B cell (primary cell): ENCODE results near the gene GABRE. TPM values are rescaled to one million over a fixed set of nuclear protein-coding genes. Genes with fewer than 3 reads are reported as not detected.

Experiments
- ATAC-seq: fragments of 200-7000 bp; cut with Tn5 transposase; one replicate; pipeline ENCODE4 v1.10.0; 2021; ENCODE audit warnings: low read depth, mild to moderate bottlenecking, moderate number of reproducible peaks, moderate library complexity
- CTCF ChIA-PET: fragments of 350-600 bp; sonication (Branson Sonifier 250); formaldehyde crosslinking; loops from one replicate; lab custom pipeline; 2021; ENCODE audit warnings: antibody characterized with exemption, inconsistent platforms; lab: Charles Lee
- POLR2A ChIA-PET: fragments of 350-600 bp; sonication (Branson Sonifier 250); formaldehyde crosslinking; loops from one replicate; lab custom pipeline; 2021; ENCODE audit warnings: antibody characterized with exemption; lab: Charles Lee
- DNase-seq: peaks from one replicate; pipeline ENCODE4 v3.0.0; 2013
- H2AFZ ChIP-seq: 2 replicates; pipeline ENCODE4 v1.6.1; 2012; ENCODE audit warnings: mild to moderate bottlenecking, low read depth, low read length; ENCODE audit not compliant: insufficient read depth, poor library complexity, severe bottlenecking
- H3K27ac ChIP-seq, 2 donors: 1 replicate in 1 of 2; 2 replicates in 1 of 2; pipeline ENCODE4 v1.5.1; 2012 to 2013; ENCODE audit warnings: low read length in 2 of 2, mild to moderate bottlenecking in 2 of 2, moderate library complexity in 1 of 2
- H3K27me3 ChIP-seq, 4 experiments: fragments of 200-600 bp in 1 of 4; sonication (generic) in 1 of 4; replicated peaks in 1 of 4; 1 replicate in 2 of 4; 2 replicates in 2 of 4; pipeline versions ENCODE4 v1.6.1 to v1.7.0; 2013 to 2016; ENCODE audit warnings: low read length in 3 of 4, mild to moderate bottlenecking in 2 of 4, mixed read lengths in 1 of 4, moderate library complexity in 1 of 4; ENCODE audit not compliant: insufficient read depth in 4 of 4, control insufficient read depth in 3 of 4; ENCODE audit errors: control extremely low read depth in 1 of 4
- H3K36me3 ChIP-seq, 2 experiments: replicated peaks in 1 of 2; 1 replicate in 1 of 2; 2 replicates in 1 of 2; pipeline versions ENCODE4 v1.6.1 to v1.7.1; 2013; ENCODE audit warnings: low read length in 1 of 2; ENCODE audit not compliant: insufficient read depth in 2 of 2, control insufficient read depth in 1 of 2; ENCODE audit errors: control extremely low read depth in 1 of 2, extremely low read depth in 1 of 2
- H3K4me1 ChIP-seq, 2 donors: fragments of 200-600 bp in 1 of 2; sonication (generic) in 1 of 2; 1 replicate in 1 of 2; 2 replicates in 1 of 2; pipeline versions ENCODE4 v1.5.1 to v1.6.1; 2013 to 2017; ENCODE audit warnings: low read length in 2 of 2; ENCODE audit not compliant: control insufficient read depth in 2 of 2, insufficient read depth in 2 of 2
- H3K4me2 ChIP-seq: replicated peaks from 2 replicates; pipeline ENCODE3; 2012; ENCODE audit warnings: mild to moderate bottlenecking, low read depth, low read length; ENCODE audit not compliant: poor library complexity, severe bottlenecking
- H3K4me3 ChIP-seq, 5 experiments: fragments of 200-600 bp in 1 of 5; sonication (generic) in 1 of 5; 1 replicate in 3 of 5; 2 replicates in 2 of 5; pipeline versions ENCODE4 v1.5.1 to v1.7.0; 2011 to 2016; ENCODE audit warnings: low read length in 4 of 5, mild to moderate bottlenecking in 4 of 5, low read depth in 2 of 5, control low read depth in 1 of 5, moderate library complexity in 1 of 5; ENCODE audit not compliant: insufficient read depth in 1 of 5; ENCODE audit errors: control extremely low read depth in 1 of 5, extremely low read depth in 1 of 5
- H3K79me2 ChIP-seq: fragments of 200-600 bp; sonication (generic); one replicate; pipeline ENCODE4 v1.6.0; 2016; ENCODE audit warnings: low read length; ENCODE audit not compliant: control insufficient read depth, insufficient read depth
- H3K9ac ChIP-seq: fragments of 200-600 bp; sonication (generic); 2 replicates; pipeline ENCODE4 v1.6.1; 2017; ENCODE audit warnings: mild to moderate bottlenecking, low read length, moderate library complexity
- H3K9me3 ChIP-seq, 3 donors: one replicate each; pipeline versions ENCODE4 v1.6.1 to v1.7.1; 2013; ENCODE audit warnings: low read length in 2 of 3; ENCODE audit not compliant: control insufficient read depth in 2 of 3, insufficient read depth in 1 of 3; ENCODE audit errors: control extremely low read depth in 1 of 3
- H4K20me1 ChIP-seq: 2 replicates; pipeline ENCODE4 v1.6.0; 2012; ENCODE audit warnings: mild to moderate bottlenecking, low read length; ENCODE audit not compliant: insufficient read depth, control insufficient read depth, poor library complexity, severe bottlenecking
- H3K27ac Mint-ChIP-seq: one replicate; pipeline ENCODE4 v1.8.0; 2021; ENCODE audit warnings: mixed read lengths
- H3K27me3 Mint-ChIP-seq: one replicate; pipeline ENCODE4 v1.8.0; 2021; ENCODE audit warnings: mixed read lengths
- H3K4me1 Mint-ChIP-seq: one replicate; pipeline ENCODE4 v1.8.0; 2021; ENCODE audit warnings: mixed read lengths
- H3K4me3 Mint-ChIP-seq: one replicate; pipeline ENCODE4 v1.8.0; 2021; ENCODE audit warnings: mixed read lengths
- H3K9me3 Mint-ChIP-seq: one replicate; pipeline ENCODE4 v1.8.0; 2022; ENCODE audit warnings: mixed read lengths; ENCODE audit not compliant: insufficient read depth
- EZH2 ChIP-seq: IDR thresholded peaks from 2 replicates; pipeline ENCODE4 v1.6.1; 2012; ENCODE audit warnings: borderline replicate concordance, low read depth, mild to moderate bottlenecking, moderate library complexity, low read length; ENCODE audit not compliant: insufficient read depth, poor library complexity, severe bottlenecking
- WGBS: methylation state at CpG from one replicate; pipeline ENCODE4 v1.1.5; 2013; ENCODE audit warnings: missing lambda C conversion rate; ENCODE audit not compliant: insufficient coverage; 5-methylcytosine and 5-hydroxymethylcytosine counted together
- intact Hi-C: fragments of 100-400 bp; cut with micrococcal nuclease; formaldehyde crosslinking; loops from one replicate; pipeline ENCODE4 v1.10.0; 2022
- polyA plus RNA-seq: library from polyadenylated mRNA; depleted of rRNA; stranded (reverse); fragments of >200 nt; gene quantifications from 2 replicates; pipeline ENCODE4 v1.2.3, GENCODE V29; 2012
- total RNA-seq, 2 donors: library from RNA; stranded (reverse); fragments of 120-200 nt in 1 of 2; gene quantifications; 1 replicate in 1 of 2; 2 replicates in 1 of 2; pipeline versions ENCODE4 v1.2.3 to v1.2.4, GENCODE V29; 2013 to 2022
- TF ChIP-seq, protein P1 (sequence below): fragments of 200-600 bp; IDR thresholded peaks from one replicate; pipeline ENCODE4 v1.8.0; 2022; ENCODE audit warnings: antibody characterized with exemption, mild to moderate bottlenecking

Gene GABRE
- total and polyA plus RNA-seq, 2 donors (not counting 1 experiment from before 2014, with no cell fraction given): not detected

DNA sequence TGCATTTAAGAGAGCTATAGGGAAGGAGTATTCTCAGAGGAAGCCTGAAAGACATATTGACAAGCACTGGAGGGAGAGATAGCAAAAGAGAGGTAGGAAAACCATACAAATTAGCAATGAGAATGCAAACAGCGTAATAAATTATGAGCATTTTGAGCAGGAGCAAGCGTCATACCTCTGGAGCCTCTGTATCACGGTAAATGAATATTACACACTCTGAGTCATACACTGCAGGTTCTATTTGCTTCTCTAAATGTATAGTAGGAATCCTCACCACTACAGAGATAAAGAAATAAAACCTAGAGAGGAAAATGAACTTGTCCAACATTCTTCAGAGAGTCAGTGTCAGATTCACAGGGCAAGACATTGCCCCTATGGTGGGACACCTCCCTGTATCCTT is 46.4 kb upstream of the GABRE start:
- no peaks in the 10 kb centered on the region for H3K27me3 ChIP-seq
- POLR2A ChIA-PET: no interaction called here
- no peak overlapping the region for H2AFZ ChIP-seq
- H3K9ac ChIP-seq: no peak overlapping the region
- H3K79me2 ChIP-seq: no peaks in the 10 kb centered on the region
- WGBS: no CpG with 5 or more reads among the region's 3 CpGs
- CTCF ChIA-PET: no interaction called here
- no peak overlapping the region for H3K4me2 ChIP-seq
- Mint-ChIP-seq H3K27ac (no peak overlapping the region), H3K27me3 (no peaks in the 10 kb centered on the region), H3K4me3 (no peak overlapping the region), H3K4me1 (no peaks in the 10 kb centered on the region), H3K9me3 (no peaks in the 10 kb centered on the region)
- no peaks in the 10 kb centered on the region for H3K9me3 ChIP-seq
- H3K36me3 ChIP-seq: no peaks in the 10 kb centered on the region
- intact Hi-C loops: no loop called here
- no peaks in the 10 kb centered on the region for H3K4me1 ChIP-seq
- DNase-seq (no peak), ATAC-seq (no peak)
- TF ChIP-seq, protein P1, sequence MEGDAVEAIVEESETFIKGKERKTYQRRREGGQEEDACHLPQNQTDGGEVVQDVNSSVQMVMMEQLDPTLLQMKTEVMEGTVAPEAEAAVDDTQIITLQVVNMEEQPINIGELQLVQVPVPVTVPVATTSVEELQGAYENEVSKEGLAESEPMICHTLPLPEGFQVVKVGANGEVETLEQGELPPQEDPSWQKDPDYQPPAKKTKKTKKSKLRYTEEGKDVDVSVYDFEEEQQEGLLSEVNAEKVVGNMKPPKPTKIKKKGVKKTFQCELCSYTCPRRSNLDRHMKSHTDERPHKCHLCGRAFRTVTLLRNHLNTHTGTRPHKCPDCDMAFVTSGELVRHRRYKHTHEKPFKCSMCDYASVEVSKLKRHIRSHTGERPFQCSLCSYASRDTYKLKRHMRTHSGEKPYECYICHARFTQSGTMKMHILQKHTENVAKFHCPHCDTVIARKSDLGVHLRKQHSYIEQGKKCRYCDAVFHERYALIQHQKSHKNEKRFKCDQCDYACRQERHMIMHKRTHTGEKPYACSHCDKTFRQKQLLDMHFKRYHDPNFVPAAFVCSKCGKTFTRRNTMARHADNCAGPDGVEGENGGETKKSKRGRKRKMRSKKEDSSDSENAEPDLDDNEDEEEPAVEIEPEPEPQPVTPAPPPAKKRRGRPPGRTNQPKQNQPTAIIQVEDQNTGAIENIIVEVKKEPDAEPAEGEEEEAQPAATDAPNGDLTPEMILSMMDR: no peak
- TF ChIP-seq EZH2: no peak
- H3K4me3 ChIP-seq: no peak overlapping the region
- no peaks in the 10 kb centered on the region for H4K20me1 ChIP-seq
- H3K27ac ChIP-seq: no peak overlapping the region

DNA sequence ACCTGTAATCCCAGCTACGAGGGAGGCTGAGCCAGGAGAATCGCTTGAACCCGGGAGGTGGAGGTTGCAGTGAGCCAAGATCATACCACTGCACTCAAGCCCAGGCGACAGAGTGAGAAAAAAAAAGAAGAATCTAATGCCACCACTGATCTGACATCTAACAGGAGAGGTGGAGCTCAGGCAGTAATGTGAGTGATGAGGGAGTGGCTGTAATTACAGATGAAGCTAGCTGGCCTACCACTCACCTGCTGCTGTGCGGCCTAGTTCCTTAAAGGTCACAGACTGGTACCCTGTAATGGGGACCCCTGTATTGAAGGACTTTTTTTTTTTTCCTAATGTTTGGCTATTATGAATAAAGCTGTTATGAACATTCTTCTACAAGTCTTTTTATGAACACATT is 25.3 kb upstream of the GABRE start:
- Mint-ChIP-seq H3K4me1 (no peaks in the 10 kb centered on the region), H3K4me3 (no peak overlapping the region), H3K27ac (no peak overlapping the region), H3K27me3 (no peaks in the 10 kb centered on the region), H3K9me3 (no peaks in the 10 kb centered on the region)
- Histone ChIP-seq H3K36me3 (no peaks in the 10 kb centered on the region), H2AFZ (no peak overlapping the region), H4K20me1 (no peaks in the 10 kb centered on the region), H3K9ac (no peak overlapping the region), H3K4me1 (no peaks in the 10 kb centered on the region), H3K27me3 (no peaks in the 10 kb centered on the region), H3K79me2 (no peaks in the 10 kb centered on the region), H3K9me3 (no peaks in the 10 kb centered on the region), H3K27ac (no peak overlapping the region), H3K4me2 (no peak overlapping the region), H3K4me3 (no peak overlapping the region)
- ChIA-PET CTCF (no interaction called here), POLR2A (no interaction called here)
- no peak for DNase-seq
- no peak for ATAC-seq
- intact Hi-C loops: no loop called here
- TF ChIP-seq, protein P1: no peak
- no peak for TF ChIP-seq EZH2
- WGBS: no CpG with 5 or more reads among the region's 5 CpGs
